ENCODE results near the gene HMGCR.

HMGCR gene

DNA sequence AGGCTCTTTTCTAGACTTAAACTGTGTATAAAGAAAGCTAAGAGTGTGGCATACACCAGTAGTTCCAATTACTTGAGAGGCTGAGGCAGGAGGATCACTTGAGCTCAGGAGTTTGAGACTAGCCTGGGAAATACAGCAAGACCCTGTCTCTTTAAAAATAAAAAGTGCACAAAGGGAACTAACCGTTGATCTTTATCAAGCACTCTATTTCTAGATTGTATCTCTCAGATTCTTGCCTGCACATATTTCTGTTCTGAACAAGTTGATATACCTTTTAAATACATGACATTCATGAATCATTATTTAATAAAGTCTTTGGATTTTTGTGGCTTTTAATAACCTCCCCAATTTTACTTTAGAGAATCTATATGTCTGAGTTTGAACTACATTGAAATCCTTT lies 47.2 kb downstream of the HMGCR start:
- DNase-seq (ENCODE audit: low read depth), result no peak
- Histone ChIP-seq H3K9ac (ENCODE audit: low read length) (no peak overlapping the region), H3K27me3 (replicated peaks; ENCODE audit: control insufficient read depth, insufficient read depth, low read length) (no peaks in the 10 kb centered on the region), H3K4me1 (ENCODE audit: control insufficient read depth, insufficient read depth, low read length) (no peaks in the 10 kb centered on the region), H3K9me3 (ENCODE audit: control insufficient read depth, low read length) (no peaks in the 10 kb centered on the region), H3K4me3 (ENCODE audit: low read length) (no peak overlapping the region), H3K36me3 (ENCODE audit: control insufficient read depth, insufficient read depth, low read length, severe bottlenecking) (peaks cover 96% of the 10 kb centered on the region)

DNA sequence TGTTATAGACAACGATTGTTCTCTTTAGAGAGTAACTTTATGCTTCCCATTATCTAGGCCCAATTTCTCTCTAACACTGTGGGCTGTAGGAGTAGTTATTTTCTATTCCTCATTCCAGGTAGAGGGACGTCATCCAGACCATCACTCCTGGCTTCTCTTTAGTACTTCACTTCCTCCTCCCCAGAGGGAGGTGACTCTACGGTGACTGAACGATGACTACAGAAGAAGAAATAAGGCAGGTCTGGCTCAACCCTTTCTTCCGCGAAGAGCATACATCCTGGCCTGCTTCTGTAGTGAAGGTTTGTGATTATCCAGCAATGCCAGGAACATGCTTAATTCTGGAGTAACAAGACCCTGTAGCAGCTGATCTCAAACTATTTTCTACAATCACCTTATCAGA lies 50.8 kb downstream of the HMGCR start:
- Histone ChIP-seq H3K36me3 (ENCODE audit: control insufficient read depth, insufficient read depth, low read length, severe bottlenecking) (peaks cover 89% of the 10 kb centered on the region), H3K9me3 (ENCODE audit: control insufficient read depth, low read length) (no peaks in the 10 kb centered on the region), H3K4me1 (ENCODE audit: control insufficient read depth, insufficient read depth, low read length) (no peaks in the 10 kb centered on the region), H3K4me3 (ENCODE audit: low read length) (no peak overlapping the region), H3K9ac (ENCODE audit: low read length) (no peak overlapping the region), H3K27me3 (replicated peaks; ENCODE audit: control insufficient read depth, insufficient read depth, low read length) (no peaks in the 10 kb centered on the region)
- no peak for DNase-seq (ENCODE audit: low read depth)

DNA sequence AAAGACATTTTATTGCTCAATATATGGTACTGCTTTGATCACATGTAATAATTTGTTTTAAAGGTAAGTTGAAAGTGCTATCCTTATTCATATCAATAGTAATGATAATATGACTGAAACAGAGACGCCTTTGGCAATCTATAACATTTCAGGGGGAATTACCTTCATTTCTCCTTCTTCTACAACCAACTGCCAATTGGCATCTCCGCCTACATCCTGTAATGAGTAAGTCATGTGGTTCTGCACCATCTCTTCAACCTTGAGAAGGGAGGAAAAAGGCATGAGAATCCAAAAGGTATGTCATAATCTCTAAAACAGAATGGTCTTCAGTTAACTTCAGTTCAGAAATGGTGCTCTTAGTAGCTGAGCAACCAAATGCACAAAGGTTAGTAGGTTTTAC lies 52.4 kb downstream of the HMGCR start:
- no peaks in the 10 kb centered on the region for H3K4me1 ChIP-seq (ENCODE audit: control insufficient read depth, insufficient read depth, low read length)
- no peak for DNase-seq (ENCODE audit: low read depth)
- no peak overlapping the region for H3K9ac ChIP-seq (ENCODE audit: low read length)
- no peaks in the 10 kb centered on the region for H3K27me3 ChIP-seq (replicated peaks; ENCODE audit: control insufficient read depth, insufficient read depth, low read length)
- no peaks in the 10 kb centered on the region for H3K9me3 ChIP-seq (ENCODE audit: control insufficient read depth, low read length)
- no peak overlapping the region for H3K4me3 ChIP-seq (ENCODE audit: low read length)
- peaks cover 81% of the 10 kb centered on the region for H3K36me3 ChIP-seq (ENCODE audit: control insufficient read depth, insufficient read depth, low read length, severe bottlenecking)

DNA sequence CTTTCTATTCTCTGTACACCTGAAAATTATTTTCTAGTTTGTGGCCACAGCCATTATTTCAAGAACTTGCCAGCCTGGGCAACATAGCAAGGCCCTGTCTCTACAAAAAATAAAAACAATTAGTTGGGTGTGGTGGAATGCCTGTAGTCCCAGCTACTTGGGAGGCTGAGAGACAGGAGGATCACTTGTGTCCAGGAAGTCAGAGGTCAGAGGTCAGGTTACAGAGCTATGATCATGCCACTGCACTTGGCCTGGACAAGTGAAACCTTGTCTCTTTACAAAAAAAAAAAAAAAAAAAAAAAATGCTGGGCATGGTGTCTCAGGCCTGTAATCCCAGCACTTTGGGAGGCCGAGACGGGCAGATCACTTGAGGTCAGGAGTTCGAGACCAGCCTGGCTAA lies 58.3 kb downstream of the HMGCR start:
- DNase-seq (ENCODE audit: low read depth), result no peak
- Histone ChIP-seq H3K27me3 (replicated peaks; ENCODE audit: control insufficient read depth, insufficient read depth, low read length) (no peaks in the 10 kb centered on the region), H3K9ac (ENCODE audit: low read length) (no peak overlapping the region), H3K4me3 (ENCODE audit: low read length) (no peak overlapping the region), H3K4me1 (ENCODE audit: control insufficient read depth, insufficient read depth, low read length) (no peaks in the 10 kb centered on the region), H3K9me3 (ENCODE audit: control insufficient read depth, low read length) (no peaks in the 10 kb centered on the region), H3K36me3 (ENCODE audit: control insufficient read depth, insufficient read depth, low read length, severe bottlenecking) (peaks cover 74% of the 10 kb centered on the region)

DNA sequence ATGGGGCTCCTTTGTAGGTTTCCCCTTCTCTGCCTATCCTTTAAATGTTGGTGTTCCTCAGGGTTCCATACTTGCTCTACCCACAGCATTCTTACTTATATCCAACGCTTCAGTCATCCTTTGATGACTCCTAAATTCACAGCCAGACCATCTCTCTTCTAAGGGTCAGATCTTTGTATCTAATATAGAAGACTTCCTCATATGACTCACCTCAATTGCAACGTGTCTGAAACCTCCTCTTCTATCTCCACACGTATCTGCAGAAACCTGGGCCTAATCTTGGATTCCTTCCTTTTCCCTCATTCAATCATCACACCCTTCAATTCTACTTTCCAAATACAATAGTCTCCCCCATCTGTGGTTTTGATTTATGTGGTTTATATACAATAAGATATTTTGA lies 68.3 kb downstream of the HMGCR start:
- no peak for DNase-seq (ENCODE audit: low read depth)
- Histone ChIP-seq H3K27me3 (replicated peaks; ENCODE audit: control insufficient read depth, insufficient read depth, low read length) (no peaks in the 10 kb centered on the region), H3K9ac (ENCODE audit: low read length) (no peak overlapping the region), H3K36me3 (ENCODE audit: control insufficient read depth, insufficient read depth, low read length, severe bottlenecking) (peaks cover 68% of the 10 kb centered on the region), H3K9me3 (ENCODE audit: control insufficient read depth, low read length) (no peaks in the 10 kb centered on the region), H3K4me1 (ENCODE audit: control insufficient read depth, insufficient read depth, low read length) (no peaks in the 10 kb centered on the region), H3K4me3 (ENCODE audit: low read length) (no peak overlapping the region)
